Fibroblast of skin of left quadriceps (primary cell): Measurements from ENCODE around the gene TCIRG1.
"Not testable (repeated sequence)": the region's sequence is repeated elsewhere in the genome, so short reads cannot be mapped to it uniquely, and the experiment has no call there.

Experiments used
- DNase-seq, 2 experiments: peaks; one replicate each; pipeline ENCODE4 v3.0.0-alpha.2; 2013; ENCODE audit warnings: low read depth in 2 of 2

Gene TCIRG1

DNA sequence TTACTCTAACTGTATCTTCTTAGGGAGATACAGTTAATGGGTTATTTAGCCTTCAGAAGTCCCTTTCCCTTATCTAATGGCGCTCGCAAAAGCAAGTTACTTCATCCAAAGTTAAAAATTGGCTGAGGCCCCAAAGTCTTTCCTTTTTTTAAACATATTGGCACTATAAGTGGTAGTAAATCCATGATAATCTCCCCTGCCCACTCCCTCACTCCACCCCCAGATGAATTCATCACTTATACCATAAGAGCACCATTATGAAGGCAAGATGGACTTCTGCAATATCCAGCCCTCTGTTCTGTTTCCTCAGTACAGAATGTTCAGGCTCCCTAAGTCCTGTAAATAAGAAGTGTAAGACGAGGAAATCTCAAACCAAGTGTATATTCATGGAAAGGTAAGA is 44.7 kb downstream of the TCIRG1 start:
- no peak for DNase-seq

DNA sequence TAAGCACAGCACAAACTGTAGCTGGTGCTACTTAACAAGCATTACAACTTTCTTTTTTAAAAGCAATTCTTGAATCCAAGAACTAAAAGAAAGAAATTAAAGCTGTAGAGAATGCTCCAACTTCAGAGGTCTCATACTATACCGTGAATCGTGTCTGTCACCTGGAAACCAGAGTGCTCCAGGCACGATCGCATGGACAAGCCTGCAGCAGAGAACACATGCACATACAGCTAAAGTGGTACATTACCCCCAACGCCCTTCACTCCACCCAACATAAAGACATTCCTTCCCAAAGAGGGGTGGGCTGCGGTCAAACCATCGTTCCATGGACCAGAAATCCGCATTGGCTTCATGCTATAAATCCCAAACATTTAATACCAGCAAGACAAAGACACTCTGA is 50.9 kb downstream of the TCIRG1 start:
- DNase-seq = no peak

DNA sequence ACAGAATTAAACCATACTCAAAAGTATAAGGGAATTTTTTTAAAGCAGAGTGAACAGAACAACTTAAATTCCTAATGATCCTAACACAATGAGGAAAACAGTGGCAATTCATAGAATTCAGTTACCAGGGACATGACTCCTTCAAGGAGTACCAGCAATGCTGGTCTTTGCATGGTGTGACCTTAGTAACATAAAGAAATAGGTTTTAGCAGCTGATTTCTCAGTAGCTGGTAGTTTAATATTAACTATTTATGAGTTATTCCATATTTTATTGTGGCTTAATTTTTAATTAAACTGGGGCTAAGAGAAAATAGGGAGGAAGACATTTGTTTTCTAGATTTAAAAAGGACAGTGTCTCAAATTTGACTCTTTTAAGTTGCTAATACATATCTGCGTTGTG is 51.5 kb downstream of the TCIRG1 start:
- DNase-seq = no peak

GRCh38 chr11:68090706-68091105 is 51.9 kb downstream of the TCIRG1 start:
- DNase-seq = no peak

GRCh38 chr11:68092411-68092810 is 53.6 kb downstream of the TCIRG1 start:
- DNase-seq = no peak

DNA sequence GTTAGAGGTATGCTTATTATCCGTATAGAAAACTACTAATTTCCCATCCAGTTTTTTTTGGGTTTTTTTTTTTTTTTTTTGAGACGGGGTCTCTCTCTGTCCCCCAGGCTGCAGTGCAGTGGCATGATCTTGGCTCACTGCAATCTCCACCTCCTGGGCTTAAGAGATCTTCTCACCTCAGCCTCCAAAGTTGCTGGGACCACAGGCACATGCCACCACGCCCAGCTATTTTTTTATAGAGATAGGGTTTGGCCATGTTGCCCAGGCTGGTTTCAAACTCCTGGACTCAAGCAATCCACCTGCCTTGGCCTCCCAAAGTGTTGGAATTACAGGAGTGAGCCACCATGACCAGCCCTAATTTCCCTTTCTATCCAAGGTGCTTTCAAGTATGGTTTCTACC is 54.1 kb downstream of the TCIRG1 start:
- not testable (repeated sequence) for DNase-seq

- no peak for DNase-seq
These were observed 54.7 kb downstream of the TCIRG1 start for GRCh38 chr11:68093565-68093964.

DNA sequence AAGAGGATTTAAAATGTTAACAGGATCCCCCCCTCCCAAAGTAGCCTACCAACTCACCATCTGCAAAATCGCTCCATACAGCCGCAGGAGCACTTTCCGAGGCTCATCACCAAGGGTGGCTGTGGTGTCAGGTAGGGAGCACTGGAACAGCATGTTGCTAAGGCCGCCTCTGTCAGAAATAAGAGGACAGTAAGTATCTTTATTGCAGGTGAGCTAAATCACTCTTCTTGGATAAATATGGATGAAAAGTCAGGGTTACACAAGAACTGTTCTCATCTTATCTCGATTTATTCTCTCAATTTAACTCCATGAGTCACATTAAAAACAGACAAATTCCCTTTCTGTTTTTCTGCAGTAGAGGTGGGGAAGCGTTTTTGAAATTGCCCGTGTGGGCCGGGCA is 58.1 kb downstream of the TCIRG1 start:
- DNase-seq = no peak

DNA sequence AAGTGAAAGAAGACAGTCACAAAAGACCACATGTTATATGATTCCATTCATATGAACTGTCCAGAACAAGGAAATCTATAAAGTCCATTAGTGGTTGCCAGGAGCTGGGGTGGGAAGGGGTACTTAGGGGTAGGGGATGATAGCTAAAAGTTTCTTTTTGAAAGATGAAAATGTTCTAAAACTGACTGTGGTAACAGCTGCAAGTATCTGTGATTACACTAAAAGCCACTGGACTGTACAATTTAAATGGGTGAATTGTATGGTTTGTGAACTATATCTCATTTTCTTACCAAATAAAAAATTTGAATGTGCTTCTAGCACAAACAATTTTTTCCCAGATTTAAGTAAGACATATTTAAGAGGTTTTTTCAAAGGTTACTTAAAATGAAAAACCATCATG is 60.2 kb downstream of the TCIRG1 start:
- no peak for DNase-seq

DNA sequence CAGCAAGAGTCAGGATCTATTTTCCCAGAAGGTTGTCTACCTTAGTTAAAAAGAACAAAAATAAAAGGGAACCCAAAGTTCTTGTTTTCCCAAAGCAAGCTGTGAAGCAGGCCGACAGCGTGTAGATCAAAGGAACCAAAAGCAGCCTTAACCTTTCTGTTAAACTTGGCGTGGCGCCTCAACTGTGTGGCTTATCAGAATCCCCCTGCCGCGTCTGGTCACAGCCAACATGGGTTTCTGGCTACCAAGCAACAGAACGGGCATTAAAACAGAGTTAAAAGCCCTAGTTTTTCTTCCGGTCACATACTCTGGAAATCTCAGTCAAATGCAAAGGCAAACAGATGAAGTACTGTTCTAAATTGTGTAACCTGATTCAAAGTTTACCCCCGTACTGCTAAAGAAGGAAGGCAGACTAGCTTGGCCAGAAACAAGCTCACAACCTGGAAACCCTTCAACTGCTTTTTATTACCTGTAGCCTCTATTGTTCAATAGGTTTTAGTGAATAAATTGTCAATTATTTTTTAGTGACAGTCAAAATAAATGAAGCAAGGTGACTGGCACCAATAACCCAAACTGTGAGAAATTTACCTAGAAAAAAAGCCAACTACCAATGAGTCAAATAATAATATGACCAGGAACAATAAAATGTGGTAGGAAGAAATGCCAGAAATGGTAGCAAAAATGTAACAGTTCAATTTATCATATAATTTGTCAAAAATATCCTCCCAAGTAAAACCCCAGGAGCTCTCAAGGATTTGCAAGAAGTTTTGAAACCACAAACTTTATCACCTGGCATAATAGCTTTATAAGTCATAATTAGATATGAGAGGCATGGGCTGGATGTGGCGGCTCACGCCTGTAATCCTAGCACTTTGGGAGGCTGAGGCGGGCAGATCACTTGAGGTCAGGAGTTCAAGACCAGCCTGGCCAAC is 60.9 kb downstream of the TCIRG1 start:
- DNase-seq = no peak
